Thyroid gland (tissue), 4 donors: ENCODE data around the gene SP110. TPM values are rescaled to one million over a fixed set of nuclear protein-coding genes. Genes with fewer than 3 reads are reported as not detected.

Experiments used
- DNase-seq, 2 donors: peaks; one replicate each; pipeline ENCODE4 v3.0.0-alpha.2; 2019
- H3K27ac ChIP-seq, 3 donors: fragments of 200-600 bp; sonication (generic); 1 replicate in 2 of 3; 2 replicates in 1 of 3; pipeline ENCODE4 v1.5.1; 2016 to 2019; ENCODE audit warnings: mild to moderate bottlenecking in 1 of 3, moderate library complexity in 1 of 3
- H3K27me3 ChIP-seq: fragments of 200-600 bp; sonication (generic); one replicate; pipeline ENCODE4 v1.5.1; 2019
- H3K36me3 ChIP-seq, 2 donors: fragments of 200-600 bp; sonication (generic); one replicate each; pipeline ENCODE4 v1.5.1; 2016 to 2019
- H3K4me1 ChIP-seq, 2 donors: fragments of 200-600 bp; sonication (generic); one replicate each; pipeline ENCODE4 v1.5.1; 2017 to 2019
- H3K4me3 ChIP-seq, 3 donors: fragments of 200-600 bp; sonication (generic); replicated peaks in 1 of 3; 1 replicate in 2 of 3; 2 replicates in 1 of 3; pipeline ENCODE4 v1.5.1; 2016; ENCODE audit warnings: mild to moderate bottlenecking in 1 of 3
- H3K9me3 ChIP-seq: fragments of 200-600 bp; sonication (generic); one replicate; pipeline ENCODE4 v1.5.1; 2017
- CTCF ChIP-seq, 6 experiments: fragments of 200-600 bp in 3 of 6; fragments of 450-650 bp in 3 of 6; sonication (generic) in 3 of 6; IDR thresholded peaks; one replicate each; pipeline ENCODE4 v1.5.1; 2016 to 2019; ENCODE audit warnings: antibody characterized with exemption in 6 of 6, mild to moderate bottlenecking in 2 of 6, inconsistent platforms in 1 of 6, moderate library complexity in 1 of 6
- POLR2A ChIP-seq, 2 donors: fragments of 450-650 bp; IDR thresholded peaks; one replicate each; pipeline ENCODE4 v1.6.1; 2017; ENCODE audit warnings: antibody characterized with exemption in 2 of 2, mild to moderate bottlenecking in 2 of 2, moderate library complexity in 1 of 2
- WGBS, 2 donors: methylation state at CpG; one replicate each; pipeline ENCODE4 v1.1.5; 2017; 5-methylcytosine and 5-hydroxymethylcytosine counted together
- intact Hi-C: fragments of 100-400 bp; cut with DNase I; formaldehyde crosslinking; loops from one replicate; pipeline ENCODE4 v1.15.1; 2023
- total RNA-seq, 4 donors: library from RNA; depleted of rRNA; stranded (reverse); fragments of >200 nt; gene quantifications; one replicate each; pipeline ENCODE4 v1.2.3, GENCODE V29; 2016

The SP110 gene
- total RNA-seq, 4 donors from 2014 or later = 17.7 to 66.2 (median 23.5) TPM

- WGBS, 2 donors = 92 to 94% methylated on average over 5 of the region's 5 CpGs
- intact Hi-C loops = loop anchor here (2.0 to 10.0 kb wide), 2 partner anchors 150 to 456 kb away; no protein-coding TSS in a partner anchor
- Histone ChIP-seq H3K27me3 (no peaks in the 10 kb centered on the region), H3K27ac (no peak overlapping the region), H3K9me3 (no peaks in the 10 kb centered on the region), H3K4me3 (no peak overlapping the region), H3K4me1 (no peaks in the 10 kb centered on the region), H3K36me3 (no peaks in the 10 kb centered on the region)
- no peak for TF ChIP-seq CTCF (IDR thresholded peaks at IDR 0.05)
- TF ChIP-seq POLR2A (IDR thresholded peaks at IDR 0.05) = no peak
- no peak for DNase-seq
Observed at GRCh38 chr2:230158468-230158867, 61.3 kb downstream of the SP110 start.

- no peak overlapping the region for H3K27ac ChIP-seq
- no peaks in the 10 kb centered on the region for H3K36me3 ChIP-seq
- H3K4me1 ChIP-seq = no peaks in the 10 kb centered on the region
- DNase-seq = no peak
- H3K9me3 ChIP-seq = no peaks in the 10 kb centered on the region
- TF ChIP-seq POLR2A (IDR thresholded peaks at IDR 0.05) = no peak
- TF ChIP-seq CTCF (IDR thresholded peaks at IDR 0.05) = no peak
- WGBS, 2 donors = 84 to 85% methylated on average over 23 to 24 of the region's 25 CpGs
- intact Hi-C loops = loop anchor here (10.0 kb wide), 1 partner anchor 458 kb away; no protein-coding TSS in a partner anchor
- no peak overlapping the region for H3K4me3 ChIP-seq
- H3K27me3 ChIP-seq = no peaks in the 10 kb centered on the region
Observed at GRCh38 chr2:230156782-230157699, 62.7 kb downstream of the SP110 start.

GRCh38 chr2:230155359-230155758, 64.4 kb downstream of the SP110 start:
- intact Hi-C loops = loop anchor here (10.0 kb wide), 1 partner anchor 459 kb away; no protein-coding TSS in a partner anchor
- Histone ChIP-seq H3K36me3 (no peaks in the 10 kb centered on the region), H3K9me3 (no peaks in the 10 kb centered on the region), H3K4me1 (no peaks in the 10 kb centered on the region), H3K4me3 (no peak overlapping the region), H3K27me3 (no peaks in the 10 kb centered on the region), H3K27ac (no peak overlapping the region)
- no peak for DNase-seq
- TF ChIP-seq POLR2A (IDR thresholded peaks at IDR 0.05) (no peak), CTCF (IDR thresholded peaks at IDR 0.05) (no peak)
- 78 to 82% methylated on average over 7 of the region's 7 CpGs for WGBS, 2 donors

GRCh38 chr2:230153390-230153976, 66.3 kb downstream of the SP110 start:
- no peak overlapping the region for H3K27ac ChIP-seq
- 28 to 33% methylated on average over 2 of the region's 2 CpGs for WGBS, 2 donors

More at GRCh38 chr2:230153390-230153976, 66.3 kb downstream of the SP110 start:
- peak; percentile 8 to 14 for DNase-seq
- Histone ChIP-seq H3K27me3 (no peaks in the 10 kb centered on the region), H3K4me3 (no peak overlapping the region), H3K36me3 (no peaks in the 10 kb centered on the region), H3K9me3 (no peaks in the 10 kb centered on the region), H3K4me1 (no peaks in the 10 kb centered on the region)
- intact Hi-C loops = loop anchor here (10.0 kb wide), 1 partner anchor 461 kb away; no protein-coding TSS in a partner anchor
- TF ChIP-seq POLR2A (IDR thresholded peaks at IDR 0.05) (no peak), CTCF (IDR thresholded peaks at IDR 0.05) (no peak)
